ENCODE measurements around the gene TTYH1. TPM values are rescaled to one million over a fixed set of nuclear protein-coding genes. Genes with fewer than 3 reads are reported as not detected.

TTYH1 gene
- total and polyA plus RNA-seq, 2 of the 4 experiments (the other 2 are of a cell fraction): not detected

- no peak for TF ChIP-seq SMC3 (IDR thresholded peaks at IDR 0.05; ENCODE audit: low read depth, low read length)
- TF ChIP-seq POLR2A (IDR thresholded peaks at IDR 0.05; ENCODE audit: low read depth, low read length): no peak
Measured at GRCh38 chr19:54454781-54455675, 39.8 kb downstream of the TTYH1 start (continued).

GRCh38 chr19:54455786-54456422 is 40.6 kb downstream of the TTYH1 start:
- DNase-seq (no peak), ATAC-seq (ENCODE audit: low read depth) (no peak)
- 96% methylated on average over 4 of the region's 40 CpGs; no CpG with 5 or more reads in 1 of the 2 experiments for WGBS, 2 experiments (ENCODE audit: extremely low coverage in 2 of 2, insufficient read length in 1 of 2)
- Histone ChIP-seq H4K20me1 (ENCODE audit: insufficient read depth, low read length) (peaks cover 81% of the 10 kb centered on the region), H2BK5ac (ENCODE audit: low read depth, low read length, poor library complexity, severe bottlenecking) (no peak overlapping the region), H3K14ac (replicated peaks; ENCODE audit: low read depth, low read length) (no peak overlapping the region), H3K9me1 (ENCODE audit: insufficient read depth, low read length) (peaks cover 11% of the 10 kb centered on the region; the same call in 1 of the 2 replicates), H3K27me3 (ENCODE audit: control insufficient read depth, insufficient read depth, low read length) (no peaks in the 10 kb centered on the region), H3K4me1 (ENCODE audit: control insufficient read depth, insufficient read depth, low read length) (peaks cover 4% of the 10 kb centered on the region), H3K9me3 (ENCODE audit: control insufficient read depth, insufficient read depth, low read length) (no peaks in the 10 kb centered on the region), H3K23ac (ENCODE audit: low read depth, low read length) (no peak overlapping the region), H2BK120ac (ENCODE audit: low read depth, low read length) (no peak overlapping the region), H2AFZ (replicated peaks; ENCODE audit: low read length, poor library complexity) (no peak overlapping the region), H3K4me2 (ENCODE audit: low read depth, low read length) (no peak overlapping the region), H2AK5ac (ENCODE audit: low read depth, low read length) (no peak overlapping the region), H2BK15ac (ENCODE audit: low read depth, low read length) (no peak overlapping the region), H3K27ac (ENCODE audit: insufficient read depth, low read length) (no peak overlapping the region), H3K56ac (ENCODE audit: extremely low read depth, insufficient read depth, low read length) (no peak overlapping the region), H2AK9ac (replicated peaks; ENCODE audit: low read depth, low read length, poor library complexity) (peak overlapping the region; percentile 65), H4K8ac (ENCODE audit: low read depth in 2 of 2, low read length in 2 of 2) (no peak overlapping the region), H3K9ac (ENCODE audit: low read depth, low read length) (no peak overlapping the region), H3K4ac (ENCODE audit: low read depth, low read length) (no peak overlapping the region), H3K79me1 (ENCODE audit: low read depth in 1 of 2, low read length in 2 of 2) (peaks cover 22 to 71% of the 10 kb centered on the region in 2 experiments), H4K5ac (ENCODE audit: low read depth, low read length) (no peak overlapping the region), H4K91ac (ENCODE audit: insufficient read depth, low read depth, low read length) (no peak overlapping the region), H3K4me3 (ENCODE audit: insufficient read depth, low read depth, low read length) (no peak overlapping the region), H2BK20ac (ENCODE audit: low read depth, low read length) (no peak overlapping the region), H3K18ac (ENCODE audit: low read depth, low read length) (no peak overlapping the region), H3K36me3 (ENCODE audit: control insufficient read depth, insufficient read depth, low read length) (peaks cover 95% of the 10 kb centered on the region)
- ChIA-PET CTCF (no interaction called here), POLR2A (ENCODE audit: unreplicated experiment) (no interaction called here)
- in situ Hi-C loops (cut with MboI; ENCODE audit: low sequenced_read_pairs) (loop anchor here (10.0 to 25.0 kb wide), 6 partner anchors 251 to 1681 kb away; partner anchors contain the start of genes NAT14, NDUFA3, OSCAR and PRPF31), intact Hi-C loops (cut with micrococcal nuclease) (no loop called here), dilution Hi-C loops (cut with HindIII; ENCODE audit: low sequenced_read_pairs, unreplicated experiment) (no loop called here)
- TF ChIP-seq CEBPB (IDR thresholded peaks at IDR 0.05; ENCODE audit: low read depth, low read length) (no peak), POLR2A (IDR thresholded peaks at IDR 0.05; ENCODE audit: low read depth, low read length) (no peak)
- BruUV-seq (replicated peaks): no TSS peak

Measured in IMR-90 (cell line).